ENCODE data around the gene UXS1.
A peak's percentile ranks its signal among the peaks of the same experiment; 100 is the strongest.
"Not testable (repeated sequence)": the region's sequence is repeated elsewhere in the genome, so short reads cannot be mapped to it uniquely, and the experiment has no call there.

The UXS1 gene

DNA sequence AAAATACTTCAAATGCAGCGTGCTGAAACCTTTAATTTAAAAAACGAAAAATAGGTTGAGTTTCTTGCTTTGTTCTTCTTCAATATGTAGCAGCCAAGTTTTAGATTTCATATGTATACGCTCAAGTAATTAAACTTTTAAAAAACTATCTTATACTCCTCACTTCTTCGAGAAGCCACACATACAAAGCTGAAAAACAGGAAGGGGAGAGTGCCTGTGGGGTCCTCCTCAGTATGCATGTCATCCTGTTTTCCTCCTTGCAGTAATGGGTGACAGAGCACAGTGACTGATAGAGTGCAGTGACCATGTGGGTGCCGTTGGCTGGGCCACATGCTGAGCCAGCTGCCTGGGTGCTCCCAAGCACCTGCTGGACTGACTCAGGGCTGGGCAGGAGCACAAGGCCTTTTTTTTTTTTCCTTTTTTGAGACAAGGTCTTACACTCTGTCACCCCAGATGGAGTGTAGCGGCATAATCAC, 33.3 kb downstream of the UXS1 start:
- DNase-seq (ENCODE audit: low read depth) = no peak

GRCh38 chr2:106159866-106160785, 34.0 kb downstream of the UXS1 start:
- peak; percentile 32 for DNase-seq (ENCODE audit: low read depth)

DNA sequence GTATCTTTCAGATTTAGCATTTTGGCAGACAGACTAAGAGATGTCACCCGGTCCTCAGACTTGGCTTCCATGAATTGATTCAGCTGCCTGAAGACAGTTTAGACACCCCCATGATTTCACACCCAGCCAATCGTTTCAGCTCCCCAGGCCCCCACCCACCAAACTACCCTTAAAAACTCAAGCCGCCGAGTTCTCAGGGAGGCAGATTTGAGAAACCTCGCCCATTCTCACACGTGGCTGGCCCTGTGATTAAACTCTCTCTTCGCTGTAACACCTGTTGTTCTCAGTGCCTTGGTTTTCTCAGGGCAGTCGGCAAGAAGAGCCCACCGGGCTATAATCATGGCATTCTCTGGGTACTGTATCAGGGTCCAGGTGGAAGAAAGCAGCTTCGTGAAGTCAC, 35.2 kb downstream of the UXS1 start:
- DNase-seq (ENCODE audit: low read depth) = no peak

DNA sequence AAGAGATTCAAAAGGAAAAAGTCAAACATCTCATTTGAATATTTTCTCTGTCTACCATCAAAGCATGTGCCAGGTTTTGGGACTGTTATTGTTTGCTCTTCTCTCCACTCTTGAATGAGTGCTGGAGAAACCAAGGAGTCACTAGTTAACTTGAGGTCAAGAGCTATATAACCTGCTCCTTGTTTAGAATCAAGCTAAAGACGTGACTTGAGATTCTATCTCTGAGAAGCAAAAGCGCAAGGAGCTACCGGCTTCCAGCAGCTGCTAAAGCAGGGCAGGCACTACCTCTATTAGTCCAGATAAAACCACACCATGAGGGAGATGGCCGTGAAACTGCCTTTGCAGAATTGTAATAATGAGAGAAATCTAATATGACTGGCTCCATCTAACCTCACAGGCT, 36.0 kb downstream of the UXS1 start:
- DNase-seq (ENCODE audit: low read depth) = no peak

- DNase-seq (ENCODE audit: low read depth) = no peak
Observed at GRCh38 chr2:106157416-106157815, 36.7 kb downstream of the UXS1 start.

DNA sequence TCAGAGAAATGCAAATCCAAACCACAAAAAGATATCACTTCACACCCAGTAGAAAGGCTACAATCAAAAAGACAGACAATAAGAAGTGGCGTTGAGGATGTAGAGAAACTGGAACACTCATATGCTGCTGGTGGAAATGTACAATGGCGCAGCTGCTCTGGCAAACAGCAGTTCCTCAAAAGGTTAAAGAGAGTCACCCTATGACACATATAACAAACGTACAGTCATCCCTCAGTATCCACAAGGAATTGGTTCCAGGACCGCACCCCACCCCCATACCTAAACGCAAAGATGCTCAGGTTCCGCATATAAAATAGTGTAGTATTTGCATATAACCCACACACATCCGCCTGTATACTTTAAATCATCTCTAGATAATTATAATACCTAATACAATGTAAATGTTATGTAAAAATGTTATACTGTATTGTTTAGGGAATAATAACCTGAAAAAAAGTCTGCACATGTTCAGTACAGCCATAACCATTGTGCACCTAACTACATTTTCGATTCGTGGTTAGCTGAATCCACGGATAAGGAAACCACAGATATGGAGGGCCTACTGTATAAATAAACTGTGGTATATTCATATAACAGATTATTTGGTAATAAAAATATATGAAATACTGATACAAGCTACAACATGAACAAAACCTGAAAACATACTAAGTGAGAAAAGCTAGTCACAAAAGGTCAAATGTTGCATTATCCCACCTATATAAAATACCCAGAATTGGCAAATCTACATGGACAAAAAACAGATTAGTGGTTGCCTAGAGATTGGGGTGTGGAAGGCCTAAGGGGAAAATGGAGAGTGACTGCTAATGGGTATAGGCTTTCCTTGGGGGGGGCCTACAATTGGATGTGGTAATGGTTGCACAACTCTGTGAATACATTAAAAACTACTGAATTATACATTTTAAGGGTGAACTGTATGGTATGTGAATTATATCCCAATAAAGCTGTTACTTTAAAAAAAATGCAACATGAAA, 37.5 kb downstream of the UXS1 start:
- DNase-seq (ENCODE audit: low read depth) = no peak

DNA sequence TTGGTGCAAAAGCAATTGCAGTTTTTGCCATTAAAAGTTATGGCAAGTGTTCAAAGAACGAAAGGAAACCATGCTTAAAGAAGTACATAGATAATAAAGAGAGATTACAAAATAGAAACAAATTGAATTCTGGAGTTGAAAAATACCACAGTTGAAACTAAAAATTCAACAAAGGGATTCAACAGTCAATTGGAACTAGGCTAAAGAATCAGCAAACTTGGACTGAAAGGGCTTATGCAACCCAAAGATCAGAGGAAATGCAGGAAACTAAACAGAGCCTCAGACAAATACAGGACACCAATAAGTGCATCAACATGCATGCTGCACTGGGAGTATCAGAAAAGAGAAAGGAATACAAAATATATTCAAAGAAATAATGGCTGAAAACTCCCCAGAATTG, 40.3 kb downstream of the UXS1 start:
- no peak for DNase-seq (ENCODE audit: low read depth)

DNA sequence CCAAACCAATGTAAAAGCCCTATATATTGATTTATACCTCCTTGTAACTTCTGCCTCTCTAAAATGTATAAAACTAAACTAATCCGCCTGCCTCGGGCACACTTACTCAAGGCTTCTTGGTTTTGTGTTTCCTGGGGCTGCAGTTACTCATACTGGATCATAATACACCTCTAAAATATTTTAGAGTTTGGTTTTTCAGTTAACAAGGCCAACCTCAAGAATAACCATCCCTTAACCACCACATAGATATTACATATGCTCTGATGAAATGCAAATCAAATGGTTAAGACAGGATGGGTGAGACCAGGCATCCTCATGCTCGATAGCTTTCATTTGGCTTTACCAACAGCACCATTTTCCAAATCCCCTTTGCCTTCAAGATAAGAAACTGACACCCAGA, 46.4 kb downstream of the UXS1 start:
- DNase-seq (ENCODE audit: low read depth) = no peak

DNA sequence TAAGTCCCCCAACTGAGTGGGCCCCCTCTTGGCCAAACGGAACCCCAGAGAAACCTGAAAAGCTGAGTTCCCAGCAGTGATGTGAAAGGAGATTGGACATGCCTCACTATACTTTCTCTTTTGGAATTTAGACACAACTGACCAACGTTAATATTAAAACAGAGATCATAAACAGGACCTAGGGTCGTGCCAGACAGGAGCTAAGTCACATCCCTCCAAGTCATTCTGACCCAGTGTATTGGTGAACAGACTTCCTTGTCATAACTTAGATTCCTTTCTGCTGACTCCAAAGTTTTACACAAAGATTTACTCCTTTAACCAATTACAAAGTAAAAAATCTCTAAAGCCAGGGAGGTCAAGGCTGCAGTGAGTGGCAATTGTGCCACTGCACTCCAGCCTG, 46.9 kb downstream of the UXS1 start:
- DNase-seq (ENCODE audit: low read depth) = no peak

GRCh38 chr2:106144621-106145331, 49.3 kb downstream of the UXS1 start:
- no peak for DNase-seq (ENCODE audit: low read depth)

- DNase-seq (ENCODE audit: low read depth) = no peak
Observed at GRCh38 chr2:106143495-106144215, 50.4 kb downstream of the UXS1 start.

GRCh38 chr2:106142683-106143082, 51.4 kb downstream of the UXS1 start:
- no peak for DNase-seq (ENCODE audit: low read depth)

DNA sequence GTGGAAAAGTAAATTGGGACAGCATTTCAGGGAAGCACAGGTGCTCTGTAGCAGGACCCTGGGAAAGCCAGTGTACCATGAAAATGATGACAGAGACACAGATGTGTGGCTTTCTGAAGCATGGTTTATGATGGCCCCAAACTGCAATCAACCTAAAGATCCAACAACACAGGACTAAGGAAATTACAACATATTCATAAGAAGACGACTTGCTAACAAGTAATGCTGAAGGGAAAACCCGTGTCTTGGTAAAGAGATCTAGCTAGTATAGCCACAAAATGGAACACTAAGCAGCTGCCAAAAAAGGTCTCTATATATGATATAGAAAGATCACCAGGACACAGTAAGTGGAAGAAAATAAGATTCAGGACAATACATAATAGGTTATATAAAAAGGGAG, 53.2 kb downstream of the UXS1 start:
- no peak for DNase-seq (ENCODE audit: low read depth)

- DNase-seq (ENCODE audit: low read depth) = no peak
Observed at GRCh38 chr2:106140113-106140512, 54.0 kb downstream of the UXS1 start.

GRCh38 chr2:106139238-106139935, 54.7 kb downstream of the UXS1 start:
- DNase-seq (ENCODE audit: low read depth) = no peak

DNA sequence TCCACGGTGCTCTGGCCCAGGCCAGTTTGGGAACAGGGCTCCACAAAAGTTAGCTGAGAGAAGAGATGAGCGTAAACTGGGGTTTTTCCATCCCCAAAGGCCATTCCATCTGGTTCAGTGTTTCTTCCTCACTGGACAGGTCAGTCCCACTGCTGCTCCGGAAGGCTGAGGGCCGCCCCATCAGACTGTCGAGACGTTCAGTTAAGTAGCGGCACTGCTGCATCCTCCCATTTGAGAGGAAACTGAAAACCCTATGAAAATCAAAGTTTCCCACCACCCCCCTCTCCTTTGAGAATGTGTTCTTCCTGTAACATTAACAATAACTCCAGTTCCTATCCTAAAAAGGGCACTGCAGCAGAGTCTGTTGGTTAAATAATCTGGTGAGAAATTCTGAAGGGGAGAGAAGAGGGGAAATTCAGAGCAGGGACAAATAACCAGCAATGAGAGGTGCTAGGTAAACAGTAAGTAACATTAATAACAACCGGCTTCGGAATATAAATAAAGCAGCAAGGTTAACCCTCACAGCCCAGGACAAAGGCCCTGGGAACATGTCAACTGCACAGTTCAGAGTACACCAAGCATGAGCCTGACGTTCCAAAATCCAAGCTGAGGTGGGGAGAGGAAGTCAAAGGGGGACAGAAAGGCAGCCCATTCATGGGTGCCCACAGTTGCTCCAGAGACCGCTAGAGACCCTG, 55.4 kb downstream of the UXS1 start:
- DNase-seq (ENCODE audit: low read depth) = no peak

DNA sequence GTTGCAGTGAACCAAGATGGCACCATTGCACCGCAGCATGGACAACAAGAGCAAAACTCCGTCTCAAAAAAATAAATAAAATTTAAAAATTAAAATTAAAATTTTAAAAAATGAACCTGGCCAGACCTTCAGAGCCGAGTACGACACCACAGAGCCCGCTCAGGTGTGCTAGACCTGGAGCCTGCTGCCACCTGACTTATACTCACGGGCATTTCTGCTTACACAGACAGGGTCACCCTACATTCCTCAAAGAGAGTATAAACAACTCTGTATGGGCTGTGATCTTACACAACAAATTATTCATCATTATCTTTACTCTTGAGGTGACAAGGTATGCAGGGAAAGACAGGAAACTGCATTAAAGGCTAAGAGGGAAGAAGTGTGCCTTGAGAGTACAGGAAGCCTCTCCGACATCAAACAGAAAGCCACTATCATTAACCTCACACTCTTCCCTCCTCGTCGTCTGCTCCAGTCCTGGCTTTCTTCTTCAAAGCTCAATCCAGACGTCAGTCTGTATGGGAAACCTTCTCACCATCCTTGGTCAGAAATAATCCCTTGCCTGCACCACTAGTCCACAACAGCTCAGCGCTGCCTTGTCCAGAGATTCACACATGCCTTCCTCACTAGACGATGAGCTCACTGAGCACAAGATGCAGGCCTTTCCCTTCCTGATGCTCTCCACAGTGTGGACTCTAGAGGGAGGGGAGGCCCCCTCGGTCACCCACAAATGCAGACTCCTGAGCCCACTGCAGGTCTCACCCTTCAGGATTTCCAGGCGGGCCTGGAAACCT, 56.2 kb downstream of the UXS1 start:
- no peak for DNase-seq (ENCODE audit: low read depth)

GRCh38 chr2:106131192-106131591, 62.9 kb downstream of the UXS1 start:
- not testable (repeated sequence) for DNase-seq (ENCODE audit: low read depth)

Measured in stimulated activated CD8-positive, alpha-beta memory T cell treated with anti-CD3 and anti-CD28 coated beads, Interleukin-15, amount 100 ng/mL, for 1 hour (primary cell).